Inflammatory macrophage treated with lipopolysaccharide for 4 hours (primary cell): Measurements from ENCODE around the gene B2M.
"Not testable (repeated sequence)": the region's sequence is repeated elsewhere in the genome, so short reads cannot be mapped to it uniquely, and the experiment has no call there.

ENCODE experiments used
- DNase-seq: peaks from one replicate; pipeline ENCODE4 v3.0.0-alpha.2; 2020

Gene B2M

DNA sequence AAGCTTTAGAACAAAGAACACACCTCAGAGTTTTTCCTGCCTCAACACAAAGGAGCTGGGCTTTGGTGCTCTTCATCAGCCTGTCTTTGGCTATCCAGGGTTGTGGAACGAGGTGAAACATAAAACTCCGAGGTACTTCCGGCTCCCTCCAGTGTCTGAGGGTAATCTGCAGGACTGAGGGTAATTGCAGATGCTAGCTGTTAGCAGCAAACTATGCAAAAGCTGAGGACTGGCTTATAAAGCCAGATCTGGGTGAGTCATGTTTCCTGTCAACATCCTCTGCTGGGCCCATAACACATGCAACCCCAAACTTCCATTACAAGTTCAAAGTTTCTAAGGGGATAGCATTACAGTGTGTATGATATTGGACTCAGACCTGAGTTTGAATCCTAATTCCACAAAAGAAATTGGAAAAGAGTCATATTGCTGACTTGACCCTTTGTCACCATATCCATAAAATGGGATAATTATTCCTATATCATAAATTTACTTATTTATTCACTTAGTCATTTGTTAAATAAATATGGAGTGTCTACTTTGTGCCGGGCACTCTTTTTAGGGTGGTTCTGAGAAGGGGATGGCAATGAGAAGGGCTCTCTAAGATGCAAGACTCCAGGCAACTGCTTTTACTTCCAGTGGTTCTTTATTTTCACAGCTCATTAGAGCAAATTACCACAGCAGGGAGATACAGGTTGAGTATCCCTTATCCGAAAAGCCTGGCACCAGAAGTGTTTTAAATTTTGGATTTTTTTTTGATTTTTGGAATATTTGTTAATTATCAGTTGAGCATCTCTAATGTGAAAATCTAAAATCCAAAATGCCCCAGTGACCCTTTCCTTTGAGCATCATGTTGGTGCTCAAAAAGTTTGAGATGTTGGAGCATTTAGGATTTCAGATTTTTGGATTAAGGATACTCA, 15.5 kb downstream of the B2M start:
- peak; percentile 93 for DNase-seq

DNA sequence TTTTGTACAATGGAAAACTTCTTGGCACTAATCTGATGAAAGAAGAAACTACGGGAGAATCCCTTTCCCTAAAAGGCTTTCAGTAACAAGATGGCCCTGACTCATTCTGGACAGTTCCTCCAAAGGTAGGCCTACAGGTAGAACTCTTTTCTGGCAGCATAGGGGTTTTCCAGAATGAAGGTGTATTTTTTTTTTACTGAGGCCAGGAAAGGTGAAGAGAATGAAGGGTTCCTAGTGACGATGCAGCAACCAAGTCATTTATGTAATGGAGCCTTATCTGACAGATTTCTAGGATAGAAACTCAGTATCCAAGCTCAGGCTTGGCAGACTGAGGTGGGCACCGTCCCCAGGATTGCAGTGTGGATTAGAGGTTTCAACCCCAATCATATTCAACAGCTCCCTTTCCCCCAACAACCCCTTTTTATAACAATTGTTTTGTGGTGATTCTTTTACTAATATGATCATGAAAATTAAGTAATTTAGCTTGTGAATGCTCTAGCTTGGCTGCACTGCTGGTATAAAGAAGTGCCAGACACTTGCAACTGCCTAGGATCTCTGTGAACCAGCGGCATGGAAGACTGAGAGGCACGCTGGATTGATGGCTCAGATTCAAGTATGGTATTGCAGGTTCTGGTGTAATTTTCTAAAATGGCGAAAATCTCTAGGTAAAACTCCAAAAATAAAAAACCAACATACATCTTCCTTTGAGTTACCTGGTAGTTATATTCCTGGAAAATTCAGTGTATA, 16.3 kb downstream of the B2M start:
- DNase-seq, result no peak

DNA sequence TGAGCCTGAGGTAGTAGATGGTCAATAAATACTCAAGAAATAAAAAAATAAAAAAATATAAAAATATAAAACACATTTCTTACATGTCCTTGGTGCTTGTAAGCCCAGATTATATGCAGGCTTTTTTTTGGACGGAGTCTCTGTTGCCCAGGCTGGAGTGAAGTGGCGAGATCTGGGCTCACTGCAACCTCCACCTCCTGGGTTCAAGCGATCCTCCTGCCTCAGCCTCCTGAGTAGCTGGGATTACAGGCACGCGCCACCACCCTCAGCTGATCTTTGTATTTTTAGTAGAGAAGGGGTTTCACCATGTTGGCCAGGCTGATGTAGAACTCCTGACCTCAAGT, 16.9 kb downstream of the B2M start:
- not testable (repeated sequence) for DNase-seq

DNA sequence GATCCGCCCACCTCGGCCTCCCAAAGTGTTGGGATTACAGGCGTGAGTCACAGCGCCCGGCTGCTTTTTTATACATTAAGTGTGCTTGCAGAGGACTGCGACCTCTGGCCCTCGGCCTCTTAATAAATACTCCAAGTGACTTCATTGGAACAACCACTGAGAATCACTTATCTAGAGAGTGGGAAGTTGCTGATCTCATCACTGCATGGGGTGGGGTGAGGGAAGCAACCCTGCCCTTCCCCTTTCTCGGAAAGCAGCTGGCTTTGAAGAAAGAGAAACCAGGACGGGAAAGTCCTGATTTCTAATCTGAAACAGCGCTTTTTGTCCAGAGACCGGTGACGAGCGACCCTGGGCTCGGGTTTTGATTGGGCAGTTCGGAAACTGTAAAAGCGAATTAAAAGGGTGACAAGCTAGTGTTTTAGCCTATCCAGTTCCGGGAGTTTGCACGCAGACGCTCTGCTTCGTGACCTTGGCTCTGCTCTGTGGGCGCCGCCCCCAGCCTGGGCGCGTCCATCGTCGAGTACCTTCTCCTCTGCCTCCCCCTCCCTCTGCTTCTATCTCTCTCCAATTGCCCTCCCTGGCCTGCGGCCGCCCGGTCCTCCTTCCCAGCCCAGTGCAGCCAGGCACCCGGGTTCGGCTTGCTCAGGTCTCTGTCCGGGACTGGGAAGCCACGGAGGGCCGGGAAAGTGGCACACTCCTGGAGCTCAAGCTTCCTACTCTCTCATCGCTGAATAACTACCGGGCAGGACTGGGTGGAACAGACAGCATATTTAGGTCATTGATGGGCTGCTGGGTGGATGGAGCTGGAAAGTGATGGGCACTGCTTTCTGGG, 17.5 kb downstream of the B2M start:
- peak; percentile 100 for DNase-seq

DNA sequence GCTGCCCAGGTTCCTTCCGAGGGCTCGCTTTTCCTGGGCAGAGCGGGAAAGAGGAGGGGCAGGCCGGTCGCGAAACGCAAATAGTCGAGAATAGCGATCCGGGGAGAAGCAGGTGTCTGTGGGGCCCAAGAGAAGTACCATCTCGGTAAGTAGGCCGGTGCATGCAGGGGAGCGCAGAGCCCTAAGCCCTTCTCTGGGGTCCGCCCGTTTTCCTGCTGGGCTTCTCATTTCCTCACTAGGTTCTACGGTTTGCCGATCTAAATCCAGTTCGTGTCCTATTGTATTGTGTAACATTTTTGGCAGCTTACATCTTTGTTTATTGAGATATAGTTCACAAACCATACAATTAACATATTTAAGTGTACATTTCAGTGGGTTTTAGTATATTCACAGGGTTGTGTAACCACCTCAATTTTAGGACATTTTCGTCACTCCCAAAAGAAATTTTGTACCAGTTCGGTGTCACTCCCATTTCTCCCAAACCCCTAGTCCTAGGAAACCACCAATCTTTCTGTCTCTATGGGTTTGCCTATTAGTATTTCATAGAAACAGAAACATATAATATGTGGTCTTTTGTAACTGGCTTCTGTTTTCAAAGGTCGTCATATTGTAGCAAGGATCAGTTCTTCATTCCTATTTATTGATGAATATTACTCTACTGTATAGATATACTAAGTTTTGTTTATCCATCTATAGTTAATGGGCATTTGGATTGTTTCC, 18.3 kb downstream of the B2M start:
- DNase-seq, result peak; percentile 75

DNA sequence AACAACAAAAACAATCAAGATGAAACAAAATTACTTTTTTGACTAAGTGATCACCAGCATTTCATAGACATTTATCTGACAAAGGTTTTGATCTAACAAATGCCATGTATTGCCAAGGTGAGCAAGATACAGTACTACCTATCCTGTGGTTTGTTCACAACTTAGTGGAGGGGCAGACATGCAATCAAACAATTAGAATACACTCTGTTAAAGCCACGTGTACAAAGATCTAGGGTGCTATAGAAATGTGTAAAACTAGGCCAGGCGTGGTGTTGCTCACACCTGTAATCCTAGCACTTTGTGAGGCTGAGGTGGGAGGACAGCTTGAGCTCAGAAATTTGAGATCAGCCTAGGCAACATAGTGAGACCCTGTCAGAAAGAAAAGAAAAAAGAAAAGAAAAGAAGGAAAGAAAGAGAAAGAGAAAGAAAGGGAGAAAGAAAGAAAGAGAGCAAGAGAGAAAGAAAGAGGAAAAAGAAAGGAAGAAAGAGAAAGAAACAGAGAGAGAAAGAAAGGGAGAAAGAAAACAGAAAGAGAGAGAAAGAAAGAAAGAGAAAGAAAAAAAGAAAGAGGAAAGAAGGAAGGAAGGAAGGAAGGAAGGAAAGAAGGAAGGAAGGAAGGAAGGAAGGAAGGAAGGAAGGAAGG, 23.6 kb downstream of the B2M start:
- DNase-seq, result no peak

DNA sequence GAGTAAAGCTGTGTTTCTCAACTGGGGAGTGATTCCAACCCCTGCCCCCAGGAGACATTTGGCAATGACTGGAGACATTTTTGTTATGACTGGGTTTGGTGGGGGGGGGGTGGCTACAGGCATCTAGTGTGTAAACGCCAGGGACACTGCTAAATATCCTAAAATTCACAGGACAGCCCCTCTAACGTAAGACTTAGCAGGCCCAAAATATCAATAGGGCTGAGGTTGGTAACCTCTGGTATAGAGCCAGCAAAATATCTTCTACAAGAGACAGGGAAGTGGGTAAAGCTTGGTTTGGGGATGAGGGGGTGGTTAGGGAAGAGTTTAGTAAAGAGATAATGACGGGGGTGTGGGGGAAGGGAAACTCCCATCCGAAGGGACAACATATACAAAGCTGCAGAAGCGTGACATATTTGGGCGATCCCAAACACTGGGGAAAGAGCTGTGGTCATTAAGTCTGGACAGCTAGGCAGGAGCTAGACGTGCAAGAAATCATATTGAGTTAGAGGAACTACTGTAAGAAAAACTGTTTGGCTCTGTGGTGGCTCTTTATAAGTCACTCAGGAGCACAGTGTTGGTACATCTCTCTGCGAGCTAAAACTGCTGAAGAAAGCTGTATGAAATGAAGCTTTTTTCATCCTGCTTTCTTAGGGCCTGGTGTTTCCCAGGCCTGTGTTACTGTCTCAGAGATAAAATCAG, 24.3 kb downstream of the B2M start:
- DNase-seq, result peak; percentile 97

DNA sequence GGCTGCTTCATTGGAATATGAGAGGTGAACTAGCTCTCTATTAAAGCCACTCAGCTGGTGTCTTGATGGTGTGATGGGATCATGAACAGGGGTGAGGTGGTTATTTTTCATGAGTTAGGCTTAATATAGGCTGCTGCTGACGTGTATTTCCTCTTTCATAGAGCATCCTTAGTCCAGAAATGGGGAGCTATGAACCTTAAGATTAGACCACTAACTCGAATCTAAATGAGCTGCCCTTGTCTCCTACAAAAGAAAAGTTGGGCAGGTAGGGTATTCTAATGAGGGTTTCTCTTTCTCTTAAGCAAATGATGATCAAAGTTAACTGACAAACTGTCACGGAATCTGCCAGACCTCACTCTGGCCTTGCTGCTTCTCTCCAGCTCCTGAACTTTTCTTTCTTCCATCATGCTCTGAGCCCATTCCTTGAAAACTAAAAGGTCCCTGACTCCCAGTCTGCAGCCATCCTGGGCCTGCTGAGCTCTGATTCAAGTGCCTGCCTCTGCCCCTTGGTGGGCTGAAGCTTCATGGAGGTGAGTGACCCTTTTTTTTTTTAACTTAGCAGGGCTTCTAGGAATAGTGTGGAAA, 25.0 kb downstream of the B2M start, which contains the start of gene TRIM69:
TRIM69 (plus strand) TSS at position 348 of the 585 bp plus-strand sequence; CDS start at position 525, 177 bp downstream.
- no peak for DNase-seq

DNA sequence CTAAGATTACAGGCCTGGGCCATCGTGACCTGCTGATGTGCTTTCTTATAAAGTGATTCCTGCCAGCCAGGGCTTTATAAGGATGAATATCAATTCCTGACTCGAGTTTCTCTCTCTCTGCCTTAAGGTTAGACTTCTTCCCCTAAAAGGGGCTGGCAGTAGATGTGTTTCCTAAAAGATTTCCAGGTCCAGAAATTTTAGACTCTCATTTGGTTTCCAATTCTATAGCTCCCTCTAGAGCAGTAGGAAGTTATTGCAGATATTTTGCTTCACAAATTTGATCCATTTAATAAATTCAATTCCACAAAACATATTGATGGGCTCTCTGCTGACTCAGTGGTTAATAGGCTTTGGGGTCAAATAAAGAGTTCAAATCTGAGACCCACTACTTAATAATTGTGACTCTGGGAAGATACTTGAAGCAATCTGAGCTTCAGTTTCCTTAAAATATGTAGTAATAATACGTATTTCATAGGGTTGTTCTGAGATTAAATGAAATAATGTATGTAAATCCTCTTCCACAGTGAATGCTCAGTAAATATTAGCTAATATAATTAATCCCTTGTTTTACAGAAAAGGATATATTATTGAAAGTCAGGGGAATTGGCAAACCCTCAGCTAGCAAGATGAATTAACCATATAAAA, 27.1 kb downstream of the B2M start:
- DNase-seq, result peak; percentile 68

DNA sequence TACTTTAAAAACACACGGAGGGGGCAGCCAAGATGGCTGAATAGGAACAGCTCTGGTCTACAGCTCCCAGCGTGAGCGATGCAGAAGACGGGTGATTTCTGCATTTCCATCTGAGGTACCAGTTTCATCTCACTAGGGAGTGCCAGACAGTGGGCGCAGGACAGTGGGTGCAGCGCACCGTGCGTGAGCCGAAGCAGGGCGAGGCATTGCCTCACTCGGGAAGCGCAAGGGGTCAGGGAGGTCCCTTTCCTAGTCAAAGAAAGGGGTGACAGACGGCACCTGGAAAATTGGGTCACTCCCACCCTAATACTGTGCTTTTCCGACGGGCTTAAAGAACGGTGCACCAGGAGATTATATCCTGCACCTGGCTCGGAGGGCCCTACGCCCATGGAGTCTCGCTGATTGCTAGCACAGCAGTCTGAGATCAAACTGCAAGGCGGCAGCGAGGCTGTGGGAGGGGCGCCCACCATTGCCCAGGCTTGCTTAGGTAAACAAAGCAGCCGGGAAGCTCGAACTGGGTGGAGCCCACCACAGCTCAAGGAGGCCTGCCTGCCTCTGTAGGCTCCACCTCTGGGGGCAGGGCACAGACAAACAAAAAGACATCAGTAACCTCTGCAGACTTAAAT, 28.0 kb downstream of the B2M start:
- DNase-seq, result not testable (repeated sequence)

DNA sequence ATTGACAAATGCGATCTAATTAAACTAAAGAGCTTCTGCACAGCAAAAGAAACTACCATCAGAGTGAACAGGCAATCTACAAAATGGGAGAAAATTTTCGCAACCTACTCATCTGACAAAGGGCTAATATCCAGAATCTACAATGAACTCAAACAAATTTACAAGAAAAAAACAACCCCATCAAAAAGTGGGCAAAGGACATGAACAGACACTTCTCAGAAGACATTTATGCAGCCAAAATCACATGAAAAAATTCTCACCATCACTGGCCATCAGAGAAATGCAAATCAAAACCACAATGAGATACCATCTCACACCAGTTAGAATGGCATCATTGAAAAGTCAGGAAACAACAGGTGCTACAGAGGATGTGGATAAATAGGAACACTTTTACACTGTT, 32.1 kb downstream of the B2M start:
- DNase-seq, result not testable (repeated sequence)

DNA sequence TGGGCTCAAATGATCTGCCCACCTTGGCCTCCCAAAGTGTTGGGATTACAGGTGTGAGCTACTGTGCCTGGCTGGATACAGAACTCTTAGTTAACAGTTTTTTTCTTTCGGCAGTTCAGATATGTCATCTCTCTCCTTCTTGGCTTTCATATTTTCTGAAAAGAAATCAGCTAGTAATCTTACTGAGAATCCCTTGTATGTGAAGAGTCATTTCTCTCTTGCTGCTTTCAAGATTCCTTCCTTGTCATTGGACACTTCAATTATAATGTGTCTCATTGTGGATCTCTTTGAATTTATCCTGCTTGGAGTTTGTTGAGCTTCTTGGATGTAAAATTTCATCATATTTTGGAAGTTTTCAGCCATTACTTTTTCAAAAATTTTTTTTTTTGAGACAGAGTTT, 42.0 kb downstream of the B2M start:
- DNase-seq, result no peak

DNA sequence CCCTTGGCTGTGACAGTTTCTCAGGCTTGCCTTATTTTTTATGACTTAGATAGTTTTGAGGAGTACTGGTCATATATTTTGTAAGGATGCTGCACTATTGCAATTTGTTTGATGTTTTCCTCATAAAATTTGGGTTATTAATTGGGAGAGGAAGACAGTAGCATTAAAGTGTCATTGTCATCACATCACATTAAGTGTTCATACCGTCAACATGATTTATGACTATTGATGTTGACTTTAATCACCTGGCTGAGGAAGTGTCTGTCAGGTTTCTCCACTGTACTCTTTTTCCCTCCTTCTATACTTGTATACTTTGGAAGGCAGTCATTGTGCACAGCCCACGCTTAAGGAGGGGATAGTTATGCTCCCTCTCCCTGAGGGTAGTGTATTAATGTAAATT, 51.9 kb downstream of the B2M start:
- DNase-seq, result no peak

DNA sequence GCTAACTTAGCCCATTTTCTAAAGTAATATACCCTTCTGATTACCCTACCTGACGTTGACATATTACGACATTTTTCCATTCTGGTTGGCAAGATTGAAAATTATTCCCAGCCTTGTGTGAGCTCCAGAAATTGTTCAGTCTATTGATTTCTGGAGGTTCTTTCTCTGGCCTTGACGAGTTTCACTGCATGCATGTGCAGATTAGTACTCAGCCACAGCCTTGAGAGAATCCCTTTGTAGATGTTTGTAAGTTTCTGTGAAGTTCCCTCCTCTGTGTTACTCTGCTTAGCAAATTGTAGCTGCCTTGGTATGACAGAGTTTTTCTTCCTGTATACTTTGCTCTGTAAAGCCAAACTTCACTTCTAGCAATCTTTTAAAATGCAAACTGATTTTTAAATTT, 52.5 kb downstream of the B2M start:
- DNase-seq, result no peak

DNA sequence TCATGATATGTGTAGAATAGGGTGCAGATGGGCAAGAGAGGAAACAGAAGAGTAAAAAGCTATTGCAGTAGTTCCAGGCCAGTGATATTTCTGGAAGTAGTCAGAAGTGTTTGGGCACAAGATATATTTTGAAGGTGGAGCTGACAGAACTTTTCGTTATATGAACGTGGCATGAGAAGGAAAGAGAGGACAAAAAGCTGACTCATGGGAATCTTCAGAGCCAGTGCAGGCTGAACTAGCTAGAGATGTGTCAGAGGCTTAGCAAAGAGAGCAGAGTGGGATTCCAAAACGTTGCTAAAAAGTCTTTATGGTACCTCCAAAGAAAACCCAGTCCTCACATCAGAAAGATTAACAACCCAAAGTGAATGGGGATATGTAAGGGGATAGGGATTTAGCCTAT, 53.7 kb downstream of the B2M start:
- no peak for DNase-seq
